ENCODE results near the gene ZNF319. TPM values are rescaled to one million over a fixed set of nuclear protein-coding genes. Genes with fewer than 3 reads are reported as not detected.

ZNF319 gene
- total and polyA plus RNA-seq, 2 experiments from 2014 or later = 1.7 to 10.0 TPM

GRCh38 chr16:57959121-57959520 lies 41.4 kb downstream of the ZNF319 start (continued):
- TF ChIP-seq NANOG (IDR thresholded peaks at IDR 0.05; ENCODE audit: borderline replicate concordance) = no peak
- no peak for TF ChIP-seq ZNF331 (CRISPR knock-in tag; IDR thresholded peaks at IDR 0.05; ENCODE audit: low read depth)
- no peak for TF ChIP-seq CREB1 (CRISPR knock-in tag; IDR thresholded peaks at IDR 0.05; ENCODE audit: low read depth)
- TF ChIP-seq EZH2phosphoT487 (IDR thresholded peaks at IDR 0.05; ENCODE audit: unreplicated experiment) = no peak

GRCh38 chr16:57958544-57958943 lies 41.9 kb downstream of the ZNF319 start:
- no peak for ATAC-seq
- H3K36me3 ChIP-seq (ENCODE audit: insufficient read depth) = no peaks in the 10 kb centered on the region
- H2AFZ ChIP-seq = no peak overlapping the region
- DNase-seq (ENCODE audit: low spot score) = no peak
- H3K4me3 ChIP-seq = no peak overlapping the region
- TF ChIP-seq JUNB (IDR thresholded peaks at IDR 0.05; ENCODE audit: unreplicated experiment) = no peak
- TF ChIP-seq ETS1 (IDR thresholded peaks at IDR 0.05) = no peak
- no peak for TF ChIP-seq STAT1 (IDR thresholded peaks at IDR 0.05; ENCODE audit: unreplicated experiment)
- TF ChIP-seq REST (IDR thresholded peaks at IDR 0.05; ENCODE audit: unreplicated experiment) = no peak
- TF ChIP-seq EZH2phosphoT487 (IDR thresholded peaks at IDR 0.05; ENCODE audit: unreplicated experiment) = no peak
- TF ChIP-seq EZH2 (IDR thresholded peaks at IDR 0.05; ENCODE audit: low read depth, unreplicated experiment) = no peak
- no peak for TF ChIP-seq CREB1 (CRISPR knock-in tag; IDR thresholded peaks at IDR 0.05; ENCODE audit: low read depth)
- TF ChIP-seq POLR2AphosphoS5 (IDR thresholded peaks at IDR 0.05; ENCODE audit: low read depth) = no peak
- TF ChIP-seq NANOG (IDR thresholded peaks at IDR 0.05; ENCODE audit: borderline replicate concordance) = no peak
- no peak for TF ChIP-seq ZNF114 (CRISPR knock-in tag; IDR thresholded peaks at IDR 0.05)
- no peak for TF ChIP-seq ZNF462 (CRISPR knock-in tag; IDR thresholded peaks at IDR 0.05)
- no peak for TF ChIP-seq ZNF331 (CRISPR knock-in tag; IDR thresholded peaks at IDR 0.05; ENCODE audit: low read depth)
- TF ChIP-seq CTCF (conservative IDR thresholded peaks at IDR 0.05; ENCODE audit: low read depth in 2 of 2) = no peak
- H3K9me2 ChIP-seq (ENCODE audit: insufficient read depth) = no peaks in the 10 kb centered on the region
- no peaks in the 10 kb centered on the region for H3K79me2 ChIP-seq (replicated peaks; ENCODE audit: insufficient read depth)
- Mint-ChIP-seq H3K4me1 (peaks cover 15% of the 10 kb centered on the region), H3K4me3 (no peak overlapping the region), H3K9me3 (no peaks in the 10 kb centered on the region), H3K27ac (no peak overlapping the region), H3K27me3 (ENCODE audit: insufficient read depth, low read depth, poor library complexity) (peaks cover 14% of the 10 kb centered on the region), H3K36me3 (ENCODE audit: low read depth) (no peaks in the 10 kb centered on the region)
- no peak overlapping the region for H3K4me2 ChIP-seq
- H3K4me1 ChIP-seq (ENCODE audit: insufficient read depth) = no peaks in the 10 kb centered on the region
- no peak overlapping the region for H3K27ac ChIP-seq (ENCODE audit: low read depth)
- H3F3A ChIP-seq (replicated peaks; ENCODE audit: low read depth) = no peaks in the 10 kb centered on the region
- H3K27me3 ChIP-seq (ENCODE audit: insufficient read depth) = no peaks in the 10 kb centered on the region
- no peaks in the 10 kb centered on the region for H4K20me1 ChIP-seq (replicated peaks; ENCODE audit: insufficient read depth)
